Lung (tissue), 12 donors: ENCODE measurements around the gene TOB1. TPM values are rescaled to one million over a fixed set of nuclear protein-coding genes. Genes with fewer than 3 reads are reported as not detected.

Experiments
- ATAC-seq: fragments of 200-7000 bp; cut with Tn5 transposase; one replicate; pipeline ENCODE4 v1.9.1; 2020; ENCODE audit warnings: moderate number of reproducible peaks; ENCODE audit not compliant: insufficient read depth, low FRiP score
- DNase-seq, 3 donors: peaks; one replicate each; pipeline ENCODE4 v3.0.0-alpha.2; 2013 to 2017
- H3K27ac ChIP-seq, 2 donors: one replicate each; pipeline ENCODE4 v1.5.1; 2013; ENCODE audit warnings: mild to moderate bottlenecking in 2 of 2, moderate library complexity in 2 of 2, control low read depth in 1 of 2, inconsistent platforms in 1 of 2, low read depth in 1 of 2, low read length in 1 of 2
- H3K27me3 ChIP-seq, 3 donors: one replicate each; pipeline ENCODE4 v1.5.1; 2013; ENCODE audit warnings: low read length in 2 of 3; ENCODE audit not compliant: control insufficient read depth in 3 of 3, insufficient read depth in 3 of 3
- H3K36me3 ChIP-seq, 4 donors: one replicate each; pipeline ENCODE4 v1.5.1; 2013; ENCODE audit warnings: low read length in 4 of 4, mild to moderate bottlenecking in 1 of 4, moderate library complexity in 1 of 4; ENCODE audit not compliant: control insufficient read depth in 4 of 4, insufficient read depth in 4 of 4
- H3K4me1 ChIP-seq, 5 donors: one replicate each; pipeline ENCODE4 v1.5.1; 2013; ENCODE audit warnings: low read length in 5 of 5, mild to moderate bottlenecking in 2 of 5, moderate library complexity in 1 of 5; ENCODE audit not compliant: control insufficient read depth in 5 of 5, insufficient read depth in 5 of 5
- H3K4me3 ChIP-seq: one replicate; pipeline ENCODE4 v1.5.1; 2013; ENCODE audit warnings: mild to moderate bottlenecking, control low read depth, moderate library complexity
- H3K9ac ChIP-seq, 2 donors: one replicate each; pipeline ENCODE4 v1.5.1; 2013; ENCODE audit warnings: low read length in 2 of 2, control low read depth in 1 of 2; ENCODE audit not compliant: insufficient read depth in 1 of 2
- H3K9me3 ChIP-seq, 4 donors: one replicate each; pipeline ENCODE4 v1.5.1; 2013; ENCODE audit warnings: low read length in 3 of 4, mild to moderate bottlenecking in 1 of 4, moderate library complexity in 1 of 4; ENCODE audit not compliant: control insufficient read depth in 4 of 4, insufficient read depth in 3 of 4
- CTCF ChIP-seq: IDR thresholded peaks from 2 replicates; pipeline ENCODE4 v1.5.1; 2012; ENCODE audit warnings: mild to moderate bottlenecking; ENCODE audit errors: control extremely low read depth, extremely low read depth
- WGBS, 2 donors: extraction: QIAGEN DNeasy Blood & Tissue Kit; methylation state at CpG; one replicate each; pipeline ENCODE4 v1.1.7; 2013; 5-methylcytosine and 5-hydroxymethylcytosine counted together
- polyA plus RNA-seq, 2 donors: library from polyadenylated mRNA; stranded (reverse); fragments of 200-250 nt; gene quantifications; one replicate each; pipeline ENCODE4 v1.2.1, GENCODE V29; 2013
- total RNA-seq, 2 donors: library from RNA; depleted of rRNA in 1 of 2; stranded (reverse); fragments of >200 nt in 1 of 2; gene quantifications; one replicate each; pipeline ENCODE4 v1.2.1, GENCODE V29; 2014 to 2021
- donor health status: control.
- donor health status: control.
- donor health status: Bipolar disorder and iron deficiency.
- donor health status: healthy.
- donor health status: DM: yes; HTN: yes; CAD: no.

The TOB1 gene
- total and polyA plus RNA-seq, 4 donors = 15.3 to 75.5 (median 29.5) TPM

GRCh38 chr17:50848039-50848438 lies 18.1 kb downstream of the TOB1 start:
- H3K9me3 ChIP-seq = no peaks in the 10 kb centered on the region
- H3K4me1 ChIP-seq = peaks cover 0 to 8% (median under 1%) of the 10 kb centered on the region in 5 donors
- WGBS, 2 donors = 95% methylated on average over 3 of the region's 3 CpGs
- TF ChIP-seq CTCF = no peak
- no peak overlapping the region for H3K9ac ChIP-seq
- H3K27me3 ChIP-seq = no peaks in the 10 kb centered on the region
- no peaks in the 10 kb centered on the region for H3K36me3 ChIP-seq
- no peak overlapping the region for H3K27ac ChIP-seq
- ATAC-seq = no peak
- no peak for DNase-seq
- no peak overlapping the region for H3K4me3 ChIP-seq

GRCh38 chr17:50847566-50847965 lies 18.6 kb downstream of the TOB1 start:
- ATAC-seq (no peak), DNase-seq (no peak)
- Histone ChIP-seq H3K9me3 (no peaks in the 10 kb centered on the region), H3K36me3 (no peaks in the 10 kb centered on the region), H3K4me3 (no peak overlapping the region), H3K27me3 (no peaks in the 10 kb centered on the region), H3K9ac (no peak overlapping the region), H3K27ac (no peak overlapping the region), H3K4me1 (peaks cover 0 to 5% (median 0%) of the 10 kb centered on the region in 5 donors)
- no peak for TF ChIP-seq CTCF
- 97 to 100% methylated on average over 4 of the region's 4 CpGs for WGBS, 2 donors

- Histone ChIP-seq H3K4me1 (peaks cover 0 to 9% (median 0%) of the 10 kb centered on the region in 5 donors), H3K27ac (peak overlapping the region in 1 of 2 donors; percentile 67), H3K4me3 (no peak overlapping the region), H3K27me3 (no peaks in the 10 kb centered on the region), H3K36me3 (no peaks in the 10 kb centered on the region), H3K9ac (no peak overlapping the region), H3K9me3 (no peaks in the 10 kb centered on the region)
- ATAC-seq (no peak), DNase-seq (no peak)
- WGBS, 2 donors = 90% methylated on average over 12 of the region's 12 CpGs
- TF ChIP-seq CTCF = no peak
Measured at GRCh38 chr17:50845240-50846147, 20.7 kb downstream of the TOB1 start.
